SK-MEL-5 (cell line): ENCODE results near the gene ENAH. TPM values are rescaled to one million over a fixed set of nuclear protein-coding genes. Genes with fewer than 3 reads are reported as not detected.
"Not testable (repeated sequence)": the region's sequence is repeated elsewhere in the genome, so short reads cannot be mapped to it uniquely, and the experiment has no call there.

Experiments
- DNase-seq: peaks from one replicate; pipeline ENCODE4 v3.0.0-alpha.2; 2016; ENCODE audit warnings: low read depth, low spot score
- in situ Hi-C: cut with HindIII; loops from 2 replicates; pipeline ENCODE4 v1.10.0; 2016; ENCODE audit warnings: low sequenced_read_pairs, high pct_unique_total_duplicates, low pct_unique_long_range_greater_than_20kb
- total RNA-seq: library from RNA; depleted of rRNA; stranded (reverse); fragments of >200 nt; shearing (Covaris generic); gene quantifications from 2 replicates; pipeline ENCODE4 v1.2.3, GENCODE V29; 2014

ENAH gene
- total RNA-seq, 1 experiment from 2014 or later = 113 TPM

GRCh38 chr1:225684741-225685140 lies 31.8 kb upstream of the ENAH start:
- DNase-seq = no peak
- in situ Hi-C loops = no loop called here

GRCh38 chr1:225681231-225681630 lies 28.3 kb upstream of the ENAH start:
- peak; percentile 20 for DNase-seq
- in situ Hi-C loops = no loop called here

GRCh38 chr1:225678545-225678944 lies 25.6 kb upstream of the ENAH start:
- in situ Hi-C loops = no loop called here
- DNase-seq = no peak

GRCh38 chr1:225677350-225678124 lies 24.6 kb upstream of the ENAH start:
- DNase-seq = no peak
- in situ Hi-C loops = no loop called here

- in situ Hi-C loops = no loop called here
- no peak for DNase-seq
Measured at GRCh38 chr1:225674381-225674780, 21.5 kb upstream of the ENAH start.

- in situ Hi-C loops = no loop called here
- peak; percentile 99 for DNase-seq
Measured at GRCh38 chr1:225670806-225671733, 18.1 kb upstream of the ENAH start.

GRCh38 chr1:225670356-225670755 lies 17.4 kb upstream of the ENAH start:
- DNase-seq = no peak
- in situ Hi-C loops = no loop called here

- in situ Hi-C loops = no loop called here
- no peak for DNase-seq
Measured at GRCh38 chr1:225668222-225668621, 15.3 kb upstream of the ENAH start.

GRCh38 chr1:225667362-225667761 lies 14.4 kb upstream of the ENAH start:
- DNase-seq = peak; percentile 50
- in situ Hi-C loops = no loop called here

GRCh38 chr1:225666495-225666894 lies 13.6 kb upstream of the ENAH start:
- no peak for DNase-seq
- in situ Hi-C loops = no loop called here

- in situ Hi-C loops = no loop called here
Measured at GRCh38 chr1:225664762-225665161, 11.8 kb upstream of the ENAH start.

GRCh38 chr1:225662155-225662554 lies 9.2 kb upstream of the ENAH start:
- in situ Hi-C loops = no loop called here
- no peak for DNase-seq

More at GRCh38 chr1:225664762-225665161, 11.8 kb upstream of the ENAH start:
- no peak for DNase-seq

GRCh38 chr1:225660544-225660946 lies 7.6 kb upstream of the ENAH start:
- no peak for DNase-seq
- in situ Hi-C loops = no loop called here

GRCh38 chr1:225658041-225658440 lies 5.1 kb upstream of the ENAH start:
- in situ Hi-C loops = no loop called here
- no peak for DNase-seq

- DNase-seq = no peak
- in situ Hi-C loops = no loop called here
Measured at GRCh38 chr1:225657462-225657989, 4.6 kb upstream of the ENAH start.

- in situ Hi-C loops, DNase-seq: not testable (repeated sequence)
Measured at GRCh38 chr1:225656259-225656655, 3.3 kb upstream of the ENAH start.

- in situ Hi-C loops = no loop called here
- peak; percentile 74 for DNase-seq
Measured at GRCh38 chr1:225655509-225656258, 2.8 kb upstream of the ENAH start.
